HL-60 (cell line): ENCODE measurements around the gene ADGRB2.

Source experiments
- DNase-seq, 2 experiments: peaks; one replicate each; pipeline ENCODE4 v3.0.0-alpha.2; 2010 to 2020; ENCODE audit warnings: low read depth in 1 of 2, low spot score in 1 of 2
- H3K27ac ChIP-seq: fragments of 250-450 bp; sonication (Bioruptor Pico); replicated peaks from 2 replicates; pipeline ENCODE4 v1.5.1; 2020; ENCODE audit warnings: mild to moderate bottlenecking, moderate library complexity
- H3K27me3 ChIP-seq: fragments of 250-450 bp; sonication (Bioruptor Pico); 2 replicates; pipeline ENCODE4 v1.5.1; 2021; ENCODE audit warnings: mild to moderate bottlenecking, moderate library complexity; ENCODE audit not compliant: insufficient read depth, poor library complexity, severe bottlenecking
- H3K4me3 ChIP-seq: replicated peaks from 2 replicates; pipeline ENCODE4 v1.5.1; 2011; ENCODE audit warnings: mild to moderate bottlenecking, control low read depth, low read length; ENCODE audit not compliant: insufficient read depth
- CTCF ChIP-seq: IDR thresholded peaks from one replicate; pipeline ENCODE4 v1.5.1; 2011; ENCODE audit warnings: low read length, control low read depth, inconsistent platforms; ENCODE audit not compliant: insufficient read depth
- GABPA ChIP-seq: IDR thresholded peaks from 2 replicates; pipeline ENCODE4 v1.6.1; 2012; ENCODE audit warnings: low read depth
- POLR2AphosphoS5 ChIP-seq: IDR thresholded peaks from 2 replicates; pipeline ENCODE4 v1.6.1; 2012; ENCODE audit warnings: low read depth
- SPI1 ChIP-seq: IDR thresholded peaks from 2 replicates; pipeline ENCODE4 v1.6.1; 2012; ENCODE audit warnings: low read depth, mild to moderate bottlenecking, borderline replicate concordance
- TF ChIP-seq, protein P1 (sequence below): IDR thresholded peaks from 2 replicates; pipeline ENCODE4 v1.6.1; 2012; ENCODE audit warnings: low read depth; ENCODE audit not compliant: insufficient replicate concordance

Gene ADGRB2

DNA sequence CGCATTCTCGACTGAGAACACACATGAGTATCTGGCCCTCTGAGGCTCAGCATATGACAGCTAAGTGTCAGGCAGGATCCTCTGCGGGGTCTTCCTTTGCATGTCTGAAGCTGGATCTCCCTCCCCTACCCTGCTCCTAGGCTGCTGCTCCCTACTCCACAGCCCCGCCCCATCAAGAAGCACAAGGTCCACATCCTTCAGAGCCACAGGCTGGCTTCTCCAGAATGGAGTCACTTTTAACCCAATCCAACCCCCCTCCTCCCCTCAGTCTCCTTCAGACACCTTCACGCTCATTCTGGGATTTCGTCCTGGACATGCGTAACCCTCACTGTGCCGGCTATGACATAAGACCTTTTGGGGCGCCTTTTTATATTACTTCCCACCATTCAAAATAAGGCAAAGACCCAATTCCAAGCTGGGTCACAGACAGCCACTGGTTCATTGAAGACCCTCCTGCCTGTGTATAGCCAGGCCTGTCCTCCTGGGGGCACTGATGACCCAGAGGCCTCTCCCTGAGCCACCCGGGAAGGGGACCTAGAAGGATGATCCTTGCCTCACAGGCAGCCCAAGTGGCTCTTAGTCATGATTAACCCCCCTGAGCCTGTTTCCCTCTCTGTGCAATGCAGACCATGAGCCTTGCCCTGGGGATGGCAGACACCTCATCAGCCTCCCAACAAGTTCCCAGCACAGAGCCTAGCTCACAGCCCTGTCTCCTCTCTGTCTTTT is 4.7 kb downstream of the ADGRB2 start:
- DNase-seq: no peak
- H3K4me3 ChIP-seq: no peak overlapping the region
- no peak overlapping the region for H3K27ac ChIP-seq
- H3K27me3 ChIP-seq: peaks cover 45% of the 10 kb centered on the region
- TF ChIP-seq GABPA (no peak), POLR2AphosphoS5 (no peak), SPI1 (no peak), CTCF (no peak)
- TF ChIP-seq, protein P1, sequence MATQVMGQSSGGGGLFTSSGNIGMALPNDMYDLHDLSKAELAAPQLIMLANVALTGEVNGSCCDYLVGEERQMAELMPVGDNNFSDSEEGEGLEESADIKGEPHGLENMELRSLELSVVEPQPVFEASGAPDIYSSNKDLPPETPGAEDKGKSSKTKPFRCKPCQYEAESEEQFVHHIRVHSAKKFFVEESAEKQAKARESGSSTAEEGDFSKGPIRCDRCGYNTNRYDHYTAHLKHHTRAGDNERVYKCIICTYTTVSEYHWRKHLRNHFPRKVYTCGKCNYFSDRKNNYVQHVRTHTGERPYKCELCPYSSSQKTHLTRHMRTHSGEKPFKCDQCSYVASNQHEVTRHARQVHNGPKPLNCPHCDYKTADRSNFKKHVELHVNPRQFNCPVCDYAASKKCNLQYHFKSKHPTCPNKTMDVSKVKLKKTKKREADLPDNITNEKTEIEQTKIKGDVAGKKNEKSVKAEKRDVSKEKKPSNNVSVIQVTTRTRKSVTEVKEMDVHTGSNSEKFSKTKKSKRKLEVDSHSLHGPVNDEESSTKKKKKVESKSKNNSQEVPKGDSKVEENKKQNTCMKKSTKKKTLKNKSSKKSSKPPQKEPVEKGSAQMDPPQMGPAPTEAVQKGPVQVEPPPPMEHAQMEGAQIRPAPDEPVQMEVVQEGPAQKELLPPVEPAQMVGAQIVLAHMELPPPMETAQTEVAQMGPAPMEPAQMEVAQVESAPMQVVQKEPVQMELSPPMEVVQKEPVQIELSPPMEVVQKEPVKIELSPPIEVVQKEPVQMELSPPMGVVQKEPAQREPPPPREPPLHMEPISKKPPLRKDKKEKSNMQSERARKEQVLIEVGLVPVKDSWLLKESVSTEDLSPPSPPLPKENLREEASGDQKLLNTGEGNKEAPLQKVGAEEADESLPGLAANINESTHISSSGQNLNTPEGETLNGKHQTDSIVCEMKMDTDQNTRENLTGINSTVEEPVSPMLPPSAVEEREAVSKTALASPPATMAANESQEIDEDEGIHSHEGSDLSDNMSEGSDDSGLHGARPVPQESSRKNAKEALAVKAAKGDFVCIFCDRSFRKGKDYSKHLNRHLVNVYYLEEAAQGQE: no peak

GRCh38 chr1:31758823-31759222 is 5.3 kb downstream of the ADGRB2 start:
- no peak overlapping the region for H3K4me3 ChIP-seq
- no peak overlapping the region for H3K27ac ChIP-seq
- peaks cover 44% of the 10 kb centered on the region for H3K27me3 ChIP-seq
- no peak for DNase-seq
- TF ChIP-seq SPI1: no peak
- TF ChIP-seq GABPA: no peak
- TF ChIP-seq, protein P1: no peak
- no peak for TF ChIP-seq POLR2AphosphoS5
- TF ChIP-seq CTCF: no peak

DNA sequence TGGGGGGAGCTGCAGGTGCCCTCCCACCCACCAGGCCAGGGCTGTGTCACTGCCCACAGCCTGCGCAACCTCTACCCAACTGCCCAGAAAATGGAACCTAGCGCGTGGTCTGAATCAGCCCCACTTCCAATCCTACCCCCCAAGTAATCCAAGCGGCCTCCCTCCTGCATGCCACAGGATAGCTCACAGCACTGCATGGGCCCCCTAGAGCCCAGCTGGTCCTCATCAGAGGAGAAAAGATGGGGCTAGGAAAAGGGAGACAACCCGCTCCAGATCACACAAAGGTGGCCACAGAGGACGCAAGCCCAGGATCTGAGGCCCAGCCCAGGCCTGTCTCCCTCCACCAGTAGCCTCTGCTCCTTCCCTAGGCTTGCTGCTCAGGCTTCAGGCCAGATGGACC is 6.2 kb downstream of the ADGRB2 start:
- peaks cover 37% of the 10 kb centered on the region for H3K27me3 ChIP-seq
- no peak overlapping the region for H3K4me3 ChIP-seq
- TF ChIP-seq POLR2AphosphoS5 (no peak), SPI1 (no peak), GABPA (no peak), CTCF (no peak)
- TF ChIP-seq, protein P1: no peak
- no peak overlapping the region for H3K27ac ChIP-seq
- no peak for DNase-seq
